H9 (cell line): Measurements from ENCODE around the gene PARD3. TPM values are rescaled to one million over a fixed set of nuclear protein-coding genes. Genes with fewer than 3 reads are reported as not detected.

Experiments used
- DNase-seq: peaks from one replicate; pipeline ENCODE4 v3.0.0-alpha.2; 2017
- H2AFZ ChIP-seq: one replicate; pipeline ENCODE4 v1.6.1; 2013; ENCODE audit warnings: mild to moderate bottlenecking, low read length, control low read depth, moderate library complexity
- H2AK5ac ChIP-seq: 2 replicates; pipeline ENCODE4 v1.6.1; 2013; ENCODE audit warnings: low read length, control low read depth, mixed read lengths; ENCODE audit not compliant: insufficient read length
- H2BK120ac ChIP-seq: one replicate; pipeline ENCODE4 v1.6.1; 2013; ENCODE audit warnings: low read depth, mild to moderate bottlenecking, low read length, control low read depth, inconsistent platforms; ENCODE audit not compliant: poor library complexity, severe bottlenecking
- H2BK12ac ChIP-seq: 2 replicates; pipeline ENCODE4 v1.6.1; 2013; ENCODE audit warnings: low read length, control low read depth, mixed read lengths, low read depth; ENCODE audit not compliant: insufficient read length
- H2BK15ac ChIP-seq: 2 replicates; pipeline ENCODE4 v1.6.1; 2013; ENCODE audit warnings: low read depth, low read length, control low read depth
- H2BK20ac ChIP-seq: one replicate; pipeline ENCODE4 v1.6.1; 2013; ENCODE audit warnings: low read depth, mild to moderate bottlenecking, low read length, control low read depth, inconsistent platforms; ENCODE audit not compliant: poor library complexity, severe bottlenecking
- H2BK5ac ChIP-seq: 2 replicates; pipeline ENCODE4 v1.6.1; 2013; ENCODE audit warnings: low read length, control low read depth, mixed read lengths; ENCODE audit not compliant: insufficient read length
- H3K14ac ChIP-seq: 2 replicates; pipeline ENCODE4 v1.6.1; 2013; ENCODE audit warnings: low read length, control low read depth; ENCODE audit not compliant: insufficient read depth
- H3K18ac ChIP-seq: 2 replicates; pipeline ENCODE4 v1.6.1; 2013; ENCODE audit warnings: low read depth, mild to moderate bottlenecking, mixed read lengths, low read length, control low read depth; ENCODE audit not compliant: insufficient read length
- H3K23ac ChIP-seq: 2 replicates; pipeline ENCODE4 v1.6.1; 2013; ENCODE audit warnings: low read length, control low read depth, mixed read lengths, low read depth; ENCODE audit not compliant: insufficient read length
- H3K23me2 ChIP-seq: 2 replicates; pipeline ENCODE4 v1.6.1; 2013; ENCODE audit warnings: low read depth, mild to moderate bottlenecking, mixed read lengths, low read length, control low read depth; ENCODE audit not compliant: insufficient read length, poor library complexity, severe bottlenecking
- H3K27ac ChIP-seq: 2 replicates; pipeline ENCODE4 v1.5.1; 2013; ENCODE audit warnings: low read length, control low read depth, mixed read lengths, low read depth; ENCODE audit not compliant: insufficient read length
- H3K27me3 ChIP-seq: 2 replicates; pipeline ENCODE4 v1.6.1; 2013; ENCODE audit warnings: low read length, control low read depth, inconsistent platforms; ENCODE audit not compliant: insufficient read depth
- H3K4ac ChIP-seq: 2 replicates; pipeline ENCODE4 v1.6.1; 2013; ENCODE audit warnings: low read depth, mild to moderate bottlenecking, control low read depth, inconsistent platforms, low read length, moderate library complexity
- H3K4me1 ChIP-seq: 2 replicates; pipeline ENCODE4 v1.6.1; 2013; ENCODE audit warnings: low read length, control low read depth, inconsistent platforms; ENCODE audit not compliant: insufficient read depth
- H3K4me2 ChIP-seq: 2 replicates; pipeline ENCODE4 v1.6.1; 2013; ENCODE audit warnings: low read length, control low read depth, mixed read lengths; ENCODE audit not compliant: insufficient read length, insufficient read depth
- H3K56ac ChIP-seq: 2 replicates; pipeline ENCODE4 v1.6.1; 2013; ENCODE audit warnings: low read depth, mild to moderate bottlenecking, mixed read lengths, low read length, control low read depth; ENCODE audit not compliant: insufficient read length
- H3K79me1 ChIP-seq: 2 replicates; pipeline ENCODE4 v1.6.1; 2013; ENCODE audit warnings: low read depth, mild to moderate bottlenecking, moderate library complexity, low read length, control low read depth, inconsistent platforms; ENCODE audit not compliant: insufficient read depth, poor library complexity, severe bottlenecking
- H3K79me2 ChIP-seq: 2 replicates; pipeline ENCODE4 v1.6.1; 2013; ENCODE audit warnings: low read length, control low read depth, inconsistent platforms; ENCODE audit not compliant: insufficient read depth
- H3K9ac ChIP-seq: 2 replicates; pipeline ENCODE4 v1.6.1; 2013; ENCODE audit warnings: low read length, control low read depth, mixed read lengths; ENCODE audit not compliant: insufficient read length; ENCODE audit errors: extremely low read depth
- H3K9me3 ChIP-seq: one replicate; pipeline ENCODE4 v1.6.1; 2013; ENCODE audit warnings: low read depth, low read length, inconsistent platforms; ENCODE audit not compliant: control insufficient read depth
- H3T11ph ChIP-seq: one replicate; pipeline ENCODE4 v1.6.1; 2013; ENCODE audit warnings: mild to moderate bottlenecking, low read length, control low read depth, inconsistent platforms
- H4K20me1 ChIP-seq: one replicate; pipeline ENCODE4 v1.6.1; 2013; ENCODE audit not compliant: control insufficient read depth, insufficient read length, insufficient read depth
- H4K5ac ChIP-seq: 2 replicates; pipeline ENCODE4 v1.6.1; 2013; ENCODE audit warnings: low read depth, mild to moderate bottlenecking, mixed read lengths, low read length, control low read depth; ENCODE audit not compliant: insufficient read length
- H4K8ac ChIP-seq: replicated peaks from 2 replicates; pipeline ENCODE4 v1.6.1; 2013; ENCODE audit warnings: low read length, control low read depth, mixed read lengths, low read depth; ENCODE audit not compliant: insufficient read length
- H4K91ac ChIP-seq: 2 replicates; pipeline ENCODE4 v1.6.1; 2013; ENCODE audit warnings: low read depth, mild to moderate bottlenecking, moderate library complexity, mixed read lengths, low read length, control low read depth; ENCODE audit not compliant: insufficient read length
- H3K27ac Mint-ChIP-seq, 3 experiments: 2 replicates in 2 of 3; 3 replicates in 1 of 3; pipeline ENCODE4 v1.8.0; 2020 to 2021; ENCODE audit warnings: mixed read lengths in 3 of 3, mild to moderate bottlenecking in 1 of 3, moderate library complexity in 1 of 3
- H3K27me3 Mint-ChIP-seq: 2 replicates; pipeline ENCODE4 v1.8.0; 2021; ENCODE audit warnings: low read depth, mild to moderate bottlenecking, moderate library complexity, mixed read lengths
- H3K36me3 Mint-ChIP-seq, 3 experiments: 2 replicates in 2 of 3; 3 replicates in 1 of 3; pipeline ENCODE4 v1.8.0; 2020 to 2021; ENCODE audit warnings: low read depth in 3 of 3, mixed read lengths in 3 of 3; ENCODE audit not compliant: insufficient read depth in 1 of 3
- H3K4me1 Mint-ChIP-seq, 2 experiments: 2 replicates each; pipeline ENCODE4 v1.8.0; 2020; ENCODE audit warnings: mixed read lengths in 2 of 2
- H3K4me3 Mint-ChIP-seq, 2 experiments: 2 replicates in 1 of 2; 3 replicates in 1 of 2; pipeline ENCODE4 v1.8.0; 2020 to 2021; ENCODE audit warnings: mild to moderate bottlenecking in 2 of 2, mixed read lengths in 2 of 2, moderate library complexity in 1 of 2
- H3K9me3 Mint-ChIP-seq, 2 experiments: 2 replicates in 1 of 2; 3 replicates in 1 of 2; pipeline ENCODE4 v1.8.0; 2020; ENCODE audit warnings: mild to moderate bottlenecking in 2 of 2, mixed read lengths in 2 of 2, moderate library complexity in 1 of 2
- total RNA-seq: library from RNA; stranded (reverse); gene quantifications from 2 replicates; pipeline ENCODE4 v1.2.1, GENCODE V29; 2021
- TF ChIP-seq, protein P1 (sequence below): fragments of 200-600 bp; sonication (generic); conservative IDR thresholded peaks from 3 replicates; pipeline ENCODE4 v1.8.0; 2021; ENCODE audit warnings: antibody characterized with exemption, mild to moderate bottlenecking

PARD3 gene
- total RNA-seq, 1 experiment from 2014 or later, result 44.7 TPM

DNA sequence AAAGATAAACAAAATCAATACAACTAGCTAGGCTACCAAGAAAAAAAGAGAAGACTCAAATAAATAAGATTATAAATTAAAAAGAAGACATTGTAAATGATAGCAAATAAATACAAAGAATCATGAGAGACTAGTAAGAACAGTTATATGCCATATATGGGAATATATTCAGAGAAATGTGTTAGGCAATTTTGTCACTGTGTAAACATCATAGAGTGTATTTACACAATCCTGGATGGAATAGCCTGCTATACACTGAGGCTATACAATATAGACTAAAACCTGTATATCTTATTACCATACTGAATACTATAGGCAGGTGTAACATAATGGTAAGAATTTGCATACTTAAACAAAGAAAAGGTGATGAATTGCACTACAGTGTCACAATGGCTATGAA, 717.4 kb downstream of the PARD3 start:
- Histone ChIP-seq H2BK12ac (no peak overlapping the region), H3K79me1 (no peaks in the 10 kb centered on the region), H2AK5ac (no peak overlapping the region), H4K20me1 (no peaks in the 10 kb centered on the region), H3K14ac (no peak overlapping the region), H3K23ac (no peak overlapping the region), H4K5ac (no peak overlapping the region), H3K9me3 (no peaks in the 10 kb centered on the region), H3K23me2 (no peaks in the 10 kb centered on the region), H3K27ac (no peak overlapping the region), H2AFZ (no peak overlapping the region), H2BK5ac (no peak overlapping the region), H3K4me1 (no peaks in the 10 kb centered on the region), H3K27me3 (no peaks in the 10 kb centered on the region), H3K79me2 (no peaks in the 10 kb centered on the region), H3T11ph (no peak overlapping the region), H3K56ac (no peak overlapping the region), H3K4me2 (no peak overlapping the region), H4K91ac (no peak overlapping the region), H3K9ac (no peak overlapping the region), H3K4ac (no peak overlapping the region), H3K18ac (no peak overlapping the region), H4K8ac (no peak overlapping the region), H2BK15ac (no peak overlapping the region), H2BK20ac (no peak overlapping the region), H2BK120ac (no peak overlapping the region)
- Mint-ChIP-seq H3K4me1 (peaks cover 0 to 5% of the 10 kb centered on the region in 2 experiments; a peak in 1 of 4 replicates), H3K36me3 (peaks cover 3 to 28% (median 3%) of the 10 kb centered on the region in 3 experiments; a peak in 5 of 7 replicates), H3K9me3 (peaks cover 28 to 31% of the 10 kb centered on the region in 2 experiments), H3K4me3 (no peak overlapping the region), H3K27ac (no peak overlapping the region), H3K27me3 (no peaks in the 10 kb centered on the region; the same call in 1 of the 2 replicates)
- no peak for DNase-seq
- TF ChIP-seq, protein P1, sequence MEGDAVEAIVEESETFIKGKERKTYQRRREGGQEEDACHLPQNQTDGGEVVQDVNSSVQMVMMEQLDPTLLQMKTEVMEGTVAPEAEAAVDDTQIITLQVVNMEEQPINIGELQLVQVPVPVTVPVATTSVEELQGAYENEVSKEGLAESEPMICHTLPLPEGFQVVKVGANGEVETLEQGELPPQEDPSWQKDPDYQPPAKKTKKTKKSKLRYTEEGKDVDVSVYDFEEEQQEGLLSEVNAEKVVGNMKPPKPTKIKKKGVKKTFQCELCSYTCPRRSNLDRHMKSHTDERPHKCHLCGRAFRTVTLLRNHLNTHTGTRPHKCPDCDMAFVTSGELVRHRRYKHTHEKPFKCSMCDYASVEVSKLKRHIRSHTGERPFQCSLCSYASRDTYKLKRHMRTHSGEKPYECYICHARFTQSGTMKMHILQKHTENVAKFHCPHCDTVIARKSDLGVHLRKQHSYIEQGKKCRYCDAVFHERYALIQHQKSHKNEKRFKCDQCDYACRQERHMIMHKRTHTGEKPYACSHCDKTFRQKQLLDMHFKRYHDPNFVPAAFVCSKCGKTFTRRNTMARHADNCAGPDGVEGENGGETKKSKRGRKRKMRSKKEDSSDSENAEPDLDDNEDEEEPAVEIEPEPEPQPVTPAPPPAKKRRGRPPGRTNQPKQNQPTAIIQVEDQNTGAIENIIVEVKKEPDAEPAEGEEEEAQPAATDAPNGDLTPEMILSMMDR, result no peak
